Measurements from ENCODE around the gene PRPF4.

The PRPF4 gene

GRCh38 chr9:113298924-113299770 is 23.7 kb downstream of the PRPF4 start:
- no peak for DNase-seq (ENCODE audit: low read depth)
- TF ChIP-seq CTCF (conservative IDR thresholded peaks at IDR 0.05; ENCODE audit: control insufficient read depth, insufficient read depth, low read depth, low read length): no peak
- H3K4me3 ChIP-seq (ENCODE audit: control insufficient read depth, low read depth, low read length): no peak overlapping the region

GRCh38 chr9:113299800-113300292 is 24.4 kb downstream of the PRPF4 start:
- no peak for DNase-seq (ENCODE audit: low read depth)
- no peak for TF ChIP-seq CTCF (conservative IDR thresholded peaks at IDR 0.05; ENCODE audit: control insufficient read depth, insufficient read depth, low read depth, low read length)
- H3K4me3 ChIP-seq (ENCODE audit: control insufficient read depth, low read depth, low read length): no peak overlapping the region

- TF ChIP-seq CTCF (conservative IDR thresholded peaks at IDR 0.05; ENCODE audit: control insufficient read depth, insufficient read depth, low read depth, low read length): no peak
- H3K4me3 ChIP-seq (ENCODE audit: control insufficient read depth, low read depth, low read length): no peak overlapping the region
- peak; percentile 26 for DNase-seq (ENCODE audit: low read depth)
Measured at GRCh38 chr9:113301548-113301947, 26.1 kb downstream of the PRPF4 start.

- TF ChIP-seq CTCF (conservative IDR thresholded peaks at IDR 0.05; ENCODE audit: control insufficient read depth, insufficient read depth, low read depth, low read length): no peak
- no peak for DNase-seq (ENCODE audit: low read depth)
- no peak within 1 kb of the TSS for H3K4me3 ChIP-seq (ENCODE audit: control insufficient read depth, low read depth, low read length)
Measured at GRCh38 chr9:113302792-113303418, 27.4 kb downstream of the PRPF4 start, which contains the start of gene RNF183. RNF183 (minus strand) TSS chr9:113303376; CDS start chr9:113298184, 5,192 bp downstream.

- H3K4me3 ChIP-seq (ENCODE audit: control insufficient read depth, low read depth, low read length): no peak overlapping the region
- TF ChIP-seq CTCF (conservative IDR thresholded peaks at IDR 0.05; ENCODE audit: control insufficient read depth, insufficient read depth, low read depth, low read length): no peak
- DNase-seq (ENCODE audit: low read depth): no peak
Measured at GRCh38 chr9:113306566-113306965, 31.1 kb downstream of the PRPF4 start.

- TF ChIP-seq CTCF (conservative IDR thresholded peaks at IDR 0.05; ENCODE audit: control insufficient read depth, insufficient read depth, low read depth, low read length): no peak
- no peak for DNase-seq (ENCODE audit: low read depth)
- no peak overlapping the region for H3K4me3 ChIP-seq (ENCODE audit: control insufficient read depth, low read depth, low read length)
Measured at GRCh38 chr9:113307396-113307975, 32.0 kb downstream of the PRPF4 start.
